Spleen (tissue), 7 donors: ENCODE results near the gene PCBP3.

Experiments
- POLR2AphosphoS5 ChIP-seq, 3 donors: sonication (generic); formaldehyde crosslinking; IDR thresholded peaks; one replicate each; pipeline ENCODE4 v1.5.1; 2017; ENCODE audit warnings: antibody characterized with exemption in 3 of 3
- TF ChIP-seq, protein P1 (sequence below), 11 experiments: fragments of 200-600 bp in 7 of 11; fragments of 450-650 bp in 4 of 11; sonication (generic) in 4 of 11; IDR thresholded peaks in 8 of 11; conservative IDR thresholded peaks in 3 of 11; 1 replicate in 7 of 11; 2 replicates in 4 of 11; pipeline versions ENCODE4 v1.4.0 to v1.8.0; 2016 to 2021; ENCODE audit warnings: antibody characterized with exemption in 11 of 11, inconsistent platforms in 4 of 11, mild to moderate bottlenecking in 1 of 11
- donor health status: DM: no; HTN: no; CAD: no; lungs with moderate emphysema.
- donor health status: DM: no; HTN: no; CAD: no.
- donor health status: DM: no; HTN: no; CAD: no.

DNA sequence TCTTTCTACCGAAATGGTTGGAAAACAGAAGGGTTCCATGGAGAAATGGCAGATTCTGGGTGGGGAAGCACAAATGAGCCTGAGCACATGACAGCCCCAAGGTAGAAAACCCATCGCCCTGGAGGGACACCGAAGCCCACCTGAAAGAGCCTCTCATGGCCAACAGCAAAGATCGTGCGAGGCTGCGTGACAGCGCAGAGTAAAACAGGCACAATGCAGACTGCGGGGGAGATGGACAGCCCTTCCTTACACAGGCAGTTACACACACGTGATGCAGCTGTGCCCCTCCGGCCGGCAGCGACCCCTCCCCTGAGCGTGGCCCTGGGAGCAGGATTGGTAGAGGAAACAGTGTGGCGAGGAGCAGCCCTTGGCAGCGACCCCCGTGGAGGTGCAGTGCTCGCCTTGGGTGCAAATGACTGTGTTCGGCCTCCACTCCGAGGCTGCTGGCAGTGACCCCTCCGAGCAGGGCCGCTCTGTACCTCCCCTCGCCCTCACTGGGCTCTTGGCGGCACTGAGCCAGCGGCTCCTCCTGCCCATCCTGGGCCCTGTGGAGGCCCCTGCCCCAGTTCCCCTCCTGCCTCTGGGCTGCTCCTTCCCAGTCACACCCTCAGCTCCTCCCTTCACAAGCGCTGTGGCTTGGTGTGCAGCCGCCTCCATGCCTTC, 217.1 kb downstream of the PCBP3 start:
- TF ChIP-seq, protein P1, sequence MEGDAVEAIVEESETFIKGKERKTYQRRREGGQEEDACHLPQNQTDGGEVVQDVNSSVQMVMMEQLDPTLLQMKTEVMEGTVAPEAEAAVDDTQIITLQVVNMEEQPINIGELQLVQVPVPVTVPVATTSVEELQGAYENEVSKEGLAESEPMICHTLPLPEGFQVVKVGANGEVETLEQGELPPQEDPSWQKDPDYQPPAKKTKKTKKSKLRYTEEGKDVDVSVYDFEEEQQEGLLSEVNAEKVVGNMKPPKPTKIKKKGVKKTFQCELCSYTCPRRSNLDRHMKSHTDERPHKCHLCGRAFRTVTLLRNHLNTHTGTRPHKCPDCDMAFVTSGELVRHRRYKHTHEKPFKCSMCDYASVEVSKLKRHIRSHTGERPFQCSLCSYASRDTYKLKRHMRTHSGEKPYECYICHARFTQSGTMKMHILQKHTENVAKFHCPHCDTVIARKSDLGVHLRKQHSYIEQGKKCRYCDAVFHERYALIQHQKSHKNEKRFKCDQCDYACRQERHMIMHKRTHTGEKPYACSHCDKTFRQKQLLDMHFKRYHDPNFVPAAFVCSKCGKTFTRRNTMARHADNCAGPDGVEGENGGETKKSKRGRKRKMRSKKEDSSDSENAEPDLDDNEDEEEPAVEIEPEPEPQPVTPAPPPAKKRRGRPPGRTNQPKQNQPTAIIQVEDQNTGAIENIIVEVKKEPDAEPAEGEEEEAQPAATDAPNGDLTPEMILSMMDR (IDR thresholded peaks at IDR 0.05 in 8 of 11, conservative IDR thresholded peaks at IDR 0.05 in 3 of 11): no peak
- TF ChIP-seq POLR2AphosphoS5 (IDR thresholded peaks at IDR 0.05): no peak
